IMR-90 (cell line): ENCODE data around the gene NPS. TPM values are rescaled to one million over a fixed set of nuclear protein-coding genes. Genes with fewer than 3 reads are reported as not detected.

Source experiments
- ATAC-seq: fragments of 200-7000 bp; cut with Tn5 transposase; 2 replicates; pipeline ENCODE4 v1.9.1; 2020; ENCODE audit warnings: low read depth, mild to moderate bottlenecking, moderate library complexity
- BruUV-seq: library from RNA; stranded (reverse); fragments of 400-500 nt; replicated peaks from 2 replicates; lab custom pipeline; 2021; lab: Mats Ljungman, UMichigan
- CTCF ChIA-PET: fragments of 300-600 bp; formaldehyde crosslinking; extraction: SDS; loops from one replicate; lab custom pipeline; 2021; ENCODE audit warnings: antibody characterized with exemption; lab: Yijun Ruan, JAX
- POLR2A ChIA-PET: fragments of 300-600 bp; sonication (Branson Sonifier 250); formaldehyde crosslinking; loops from one replicate; lab custom pipeline; 2022; ENCODE audit warnings: antibody characterized with exemption; ENCODE audit not compliant: unreplicated experiment; lab: Charles Lee
- DNase-seq: peaks from one replicate; pipeline ENCODE4 v3.0.0; 2013
- H2AFZ ChIP-seq: replicated peaks from 2 replicates; pipeline ENCODE3; 2013; ENCODE audit warnings: low read length, mild to moderate bottlenecking; ENCODE audit not compliant: poor library complexity
- H2AK5ac ChIP-seq: 2 replicates; pipeline ENCODE4 v1.6.1; 2013; ENCODE audit warnings: low read depth, low read length, inconsistent platforms
- H2AK9ac ChIP-seq: replicated peaks from 2 replicates; pipeline ENCODE3; 2013; ENCODE audit warnings: mild to moderate bottlenecking, low read depth, low read length, moderate library complexity; ENCODE audit not compliant: poor library complexity
- H2BK120ac ChIP-seq: 2 replicates; pipeline ENCODE4 v1.6.1; 2013; ENCODE audit warnings: low read depth, low read length, inconsistent platforms
- H2BK15ac ChIP-seq: 3 replicates; pipeline ENCODE4 v1.6.1; 2013; ENCODE audit warnings: low read depth, low read length, inconsistent platforms
- H2BK20ac ChIP-seq: 2 replicates; pipeline ENCODE4 v1.6.1; 2013; ENCODE audit warnings: low read depth, mild to moderate bottlenecking, inconsistent platforms, low read length, moderate library complexity
- H2BK5ac ChIP-seq: 2 replicates; pipeline ENCODE4 v1.6.1; 2013; ENCODE audit warnings: mild to moderate bottlenecking, low read depth, low read length, inconsistent platforms; ENCODE audit not compliant: poor library complexity, severe bottlenecking
- H3K14ac ChIP-seq: replicated peaks from 2 replicates; pipeline ENCODE4 v1.6.1; 2013; ENCODE audit warnings: low read depth, low read length, inconsistent platforms
- H3K18ac ChIP-seq: 2 replicates; pipeline ENCODE4 v1.6.1; 2013; ENCODE audit warnings: low read depth, low read length, control low read depth
- H3K23ac ChIP-seq: 2 replicates; pipeline ENCODE4 v1.6.1; 2013; ENCODE audit warnings: low read depth, low read length, inconsistent platforms
- H3K27ac ChIP-seq: 2 replicates; pipeline ENCODE4 v1.5.1; 2013; ENCODE audit warnings: mild to moderate bottlenecking, control low read depth, low read length; ENCODE audit not compliant: insufficient read depth
- H3K27me3 ChIP-seq: 2 replicates; pipeline ENCODE4 v1.6.1; 2013; ENCODE audit warnings: low read length; ENCODE audit not compliant: control insufficient read depth, insufficient read depth
- H3K36me3 ChIP-seq: 2 replicates; pipeline ENCODE4 v1.6.1; 2013; ENCODE audit warnings: low read length, mixed read lengths; ENCODE audit not compliant: control insufficient read depth, insufficient read depth
- H3K4ac ChIP-seq: 2 replicates; pipeline ENCODE4 v1.6.1; 2013; ENCODE audit warnings: low read depth, low read length, inconsistent platforms
- H3K4me1 ChIP-seq: 2 replicates; pipeline ENCODE4 v1.6.1; 2013; ENCODE audit warnings: low read length, mixed read lengths; ENCODE audit not compliant: control insufficient read depth, insufficient read depth
- H3K4me2 ChIP-seq: 2 replicates; pipeline ENCODE4 v1.6.1; 2013; ENCODE audit warnings: low read depth, mild to moderate bottlenecking, control low read depth, low read length, moderate library complexity
- H3K4me3 ChIP-seq: 2 replicates; pipeline ENCODE4 v1.5.1; 2013; ENCODE audit warnings: low read depth, mild to moderate bottlenecking, control low read depth, low read length, moderate library complexity; ENCODE audit not compliant: insufficient read depth
- H3K56ac ChIP-seq: 2 replicates; pipeline ENCODE4 v1.6.1; 2013; ENCODE audit warnings: low read length, inconsistent platforms; ENCODE audit not compliant: insufficient read depth; ENCODE audit errors: extremely low read depth
- H3K79me1 ChIP-seq, 2 experiments: 2 replicates each; pipeline ENCODE4 v1.6.1; 2013; ENCODE audit warnings: low read length in 2 of 2, inconsistent platforms in 1 of 2, low read depth in 1 of 2
- H3K9ac ChIP-seq: 2 replicates; pipeline ENCODE4 v1.6.1; 2013; ENCODE audit warnings: low read depth, low read length, control low read depth
- H3K9me1 ChIP-seq: 2 replicates; pipeline ENCODE4 v1.6.1; 2013; ENCODE audit warnings: low read length, inconsistent platforms; ENCODE audit not compliant: insufficient read depth
- H3K9me3 ChIP-seq: 2 replicates; pipeline ENCODE4 v1.6.1; 2013; ENCODE audit warnings: low read length; ENCODE audit not compliant: control insufficient read depth, insufficient read depth
- H4K20me1 ChIP-seq: 2 replicates; pipeline ENCODE4 v1.6.1; 2013; ENCODE audit warnings: low read length, inconsistent platforms; ENCODE audit not compliant: insufficient read depth
- H4K5ac ChIP-seq: 2 replicates; pipeline ENCODE4 v1.6.1; 2013; ENCODE audit warnings: mild to moderate bottlenecking, low read depth, low read length, control low read depth
- H4K8ac ChIP-seq, 2 experiments: 2 replicates each; pipeline ENCODE4 v1.6.1; 2013; ENCODE audit warnings: low read depth in 2 of 2, low read length in 2 of 2, control low read depth in 1 of 2, inconsistent platforms in 1 of 2
- H4K91ac ChIP-seq: 2 replicates; pipeline ENCODE4 v1.6.1; 2013; ENCODE audit warnings: low read depth, low read length, inconsistent platforms; ENCODE audit not compliant: insufficient read depth
- CEBPB ChIP-seq: IDR thresholded peaks from 2 replicates; pipeline ENCODE4 v1.6.1; 2012; ENCODE audit warnings: low read depth, low read length, improper control_type of control experiment
- CHD1 ChIP-seq: IDR thresholded peaks from 2 replicates; pipeline ENCODE4 v1.6.1; 2012; ENCODE audit warnings: low read depth, low read length, improper control_type of control experiment
- FOS ChIP-seq: fragments of 150-350 bp; IDR thresholded peaks from 2 replicates; pipeline ENCODE4 v1.6.1; 2016; ENCODE audit warnings: low read depth, low read length
- MAFK ChIP-seq: IDR thresholded peaks from 2 replicates; pipeline ENCODE4 v1.6.1; 2012; ENCODE audit warnings: low read depth, low read length, improper control_type of control experiment
- MAZ ChIP-seq: IDR thresholded peaks from 2 replicates; pipeline ENCODE4 v1.6.1; 2012; ENCODE audit warnings: low read depth, mild to moderate bottlenecking, low read length, improper control_type of control experiment, moderate library complexity, borderline replicate concordance
- MXI1 ChIP-seq: IDR thresholded peaks from 2 replicates; pipeline ENCODE4 v1.6.1; 2012; ENCODE audit warnings: low read depth, mild to moderate bottlenecking, low read length, moderate library complexity, borderline replicate concordance
- NFE2L2 ChIP-seq: fragments of 150-350 bp; IDR thresholded peaks from 2 replicates; pipeline ENCODE4 v1.6.1; 2016; ENCODE audit warnings: low read depth, mild to moderate bottlenecking, low read length
- POLR2A ChIP-seq: IDR thresholded peaks from 2 replicates; pipeline ENCODE4 v1.6.1; 2012; ENCODE audit warnings: mild to moderate bottlenecking, low read depth, low read length
- RAD21 ChIP-seq: IDR thresholded peaks from 2 replicates; pipeline ENCODE4 v1.6.1; 2012; ENCODE audit warnings: low read length, improper control_type of control experiment
- RCOR1 ChIP-seq: IDR thresholded peaks from 2 replicates; pipeline ENCODE4 v1.6.1; 2012; ENCODE audit warnings: mild to moderate bottlenecking, low read length, improper control_type of control experiment; ENCODE audit not compliant: insufficient replicate concordance
- RFX5 ChIP-seq: IDR thresholded peaks from 2 replicates; pipeline ENCODE4 v1.8.0; 2012; ENCODE audit warnings: low read depth, mild to moderate bottlenecking, low read length, moderate library complexity
- SMC3 ChIP-seq: fragments of 150-350 bp; IDR thresholded peaks from 2 replicates; pipeline ENCODE4 v1.6.1; 2016; ENCODE audit warnings: low read depth, mild to moderate bottlenecking, antibody characterized with exemption, low read length, moderate library complexity
- WGBS, 2 experiments: methylation state at CpG; one replicate each; pipeline versions ENCODE4 v1.1.5 to v1.1.7; 2013; ENCODE audit warnings: missing lambda C conversion rate in 2 of 2; ENCODE audit not compliant: insufficient read length in 1 of 2; ENCODE audit errors: extremely low coverage in 2 of 2; 5-methylcytosine and 5-hydroxymethylcytosine counted together
- dilution Hi-C: fragments of 300-500 bp; cut with HindIII; formaldehyde crosslinking; loops from one replicate; pipeline ENCODE4 v1.14.3; 2018; ENCODE audit warnings: low sequenced_read_pairs; ENCODE audit not compliant: unreplicated experiment
- in situ Hi-C: fragments of 300-500 bp; cut with MboI; formaldehyde crosslinking; loops from 3 replicates; pipeline ENCODE4 v1.14.3; 2019; ENCODE audit warnings: low sequenced_read_pairs, inconsistent platforms, mixed read lengths
- intact Hi-C: fragments of 100-400 bp; cut with micrococcal nuclease; formaldehyde crosslinking; loops from 2 replicates; pipeline ENCODE4 v1.10.0; 2022
- polyA plus RNA-seq, 3 experiments: library from polyadenylated mRNA; depleted of rRNA; stranded (reverse); fragments of >200 nt; gene quantifications; 2 replicates each; pipeline ENCODE4 v1.2.3, GENCODE V29; 2012; ENCODE audit warnings: low replicate concordance in 1 of 3
- total RNA-seq: library from RNA; depleted of rRNA; stranded (reverse); fragments of >200 nt; gene quantifications from 2 replicates; pipeline ENCODE4 v1.2.3, GENCODE V29; 2012
- TF ChIP-seq, protein P1 (sequence below): fragments of 150-350 bp; IDR thresholded peaks from 2 replicates; pipeline ENCODE4 v1.6.1; 2016; ENCODE audit warnings: low read depth, mild to moderate bottlenecking, low read length, moderate library complexity, borderline replicate concordance
- TF ChIP-seq, protein P2 (sequence below): conservative IDR thresholded peaks from 2 replicates; pipeline ENCODE4 v1.5.1; 2012; ENCODE audit warnings: mild to moderate bottlenecking, low read depth, low read length, improper control_type of control experiment
- TF ChIP-seq, protein P3 (sequence below): fragments of 150-350 bp; IDR thresholded peaks from 2 replicates; pipeline ENCODE4 v1.6.1; 2017; ENCODE audit warnings: mild to moderate bottlenecking, antibody characterized with exemption, low read length, low read depth

The NPS gene
- total and polyA plus RNA-seq, 2 of the 4 experiments (the other 2 are of a cell fraction), result not detected

DNA sequence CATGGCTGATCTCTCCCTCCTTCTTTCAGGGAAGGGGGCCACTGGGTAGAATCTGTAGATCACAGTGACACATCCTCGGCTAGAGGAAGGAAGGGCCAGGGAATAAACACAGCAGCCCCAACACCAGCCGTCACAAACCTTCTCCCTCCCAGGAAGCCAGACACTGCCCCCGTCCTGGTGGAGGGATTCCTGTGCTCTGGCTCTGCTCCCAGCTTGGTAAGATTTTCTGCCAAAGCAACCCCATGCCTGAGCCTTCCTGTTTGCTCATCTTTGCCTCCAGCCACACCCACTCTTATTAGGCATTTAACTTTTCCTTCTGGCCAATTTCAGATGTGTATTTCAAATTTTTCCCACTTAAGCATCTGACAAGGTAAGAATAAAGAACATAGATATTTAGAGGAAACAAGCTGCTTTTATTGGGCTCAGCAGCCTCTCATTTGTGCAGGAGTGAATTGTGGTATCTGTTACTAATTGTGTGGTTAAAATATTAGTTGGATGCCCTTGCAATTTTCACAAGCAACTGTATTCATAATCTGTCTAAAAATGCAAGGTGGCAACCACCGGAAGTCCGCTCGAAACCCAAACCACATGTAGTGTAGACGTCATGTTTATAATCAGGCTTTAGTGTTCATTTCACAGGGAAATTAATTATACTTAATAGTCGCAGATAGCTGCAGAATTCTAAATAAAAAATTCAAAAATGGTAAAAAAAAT, 13.2 kb upstream of the NPS start:
- no peak for ATAC-seq
- 0% methylated on average over 1 of the region's 8 CpGs; no CpG with 5 or more reads in 1 of the 2 experiments for WGBS, 2 experiments

More for the DNA sequence above, 13.2 kb upstream of the NPS start:
- H4K8ac ChIP-seq, result no peak overlapping the region
- ChIA-PET CTCF (no interaction called here), POLR2A (no interaction called here)
- no peak for DNase-seq
- no peak overlapping the region for H2AFZ ChIP-seq
- no peaks in the 10 kb centered on the region for H3K27me3 ChIP-seq
- no peaks in the 10 kb centered on the region for H3K79me1 ChIP-seq
- no peak overlapping the region for H2BK120ac ChIP-seq
- no peak overlapping the region for H3K56ac ChIP-seq
- no peak overlapping the region for H2BK15ac ChIP-seq
- H3K14ac ChIP-seq, result no peak overlapping the region
- H3K9me3 ChIP-seq, result peaks cover 15% of the 10 kb centered on the region
- no peak overlapping the region for H3K18ac ChIP-seq
- no peak overlapping the region for H2AK5ac ChIP-seq
- no peak overlapping the region for H4K5ac ChIP-seq
- no peak overlapping the region for H2BK20ac ChIP-seq
- no peak overlapping the region for H3K4me2 ChIP-seq
- intact Hi-C loops (no loop called here), dilution Hi-C loops (no loop called here), in situ Hi-C loops (no loop called here)
- no peak overlapping the region for H3K4ac ChIP-seq
- H3K9ac ChIP-seq, result no peak overlapping the region
- no peaks in the 10 kb centered on the region for H3K4me1 ChIP-seq
- H3K4me3 ChIP-seq, result no peak overlapping the region
- no peak overlapping the region for H4K91ac ChIP-seq
- TF ChIP-seq MXI1, result no peak
- no peak for TF ChIP-seq CEBPB
- no peak for TF ChIP-seq NFE2L2
- TF ChIP-seq, protein P1, sequence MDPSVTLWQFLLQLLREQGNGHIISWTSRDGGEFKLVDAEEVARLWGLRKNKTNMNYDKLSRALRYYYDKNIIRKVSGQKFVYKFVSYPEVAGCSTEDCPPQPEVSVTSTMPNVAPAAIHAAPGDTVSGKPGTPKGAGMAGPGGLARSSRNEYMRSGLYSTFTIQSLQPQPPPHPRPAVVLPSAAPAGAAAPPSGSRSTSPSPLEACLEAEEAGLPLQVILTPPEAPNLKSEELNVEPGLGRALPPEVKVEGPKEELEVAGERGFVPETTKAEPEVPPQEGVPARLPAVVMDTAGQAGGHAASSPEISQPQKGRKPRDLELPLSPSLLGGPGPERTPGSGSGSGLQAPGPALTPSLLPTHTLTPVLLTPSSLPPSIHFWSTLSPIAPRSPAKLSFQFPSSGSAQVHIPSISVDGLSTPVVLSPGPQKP, result no peak
- no peak for TF ChIP-seq RAD21
- TF ChIP-seq, protein P2, sequence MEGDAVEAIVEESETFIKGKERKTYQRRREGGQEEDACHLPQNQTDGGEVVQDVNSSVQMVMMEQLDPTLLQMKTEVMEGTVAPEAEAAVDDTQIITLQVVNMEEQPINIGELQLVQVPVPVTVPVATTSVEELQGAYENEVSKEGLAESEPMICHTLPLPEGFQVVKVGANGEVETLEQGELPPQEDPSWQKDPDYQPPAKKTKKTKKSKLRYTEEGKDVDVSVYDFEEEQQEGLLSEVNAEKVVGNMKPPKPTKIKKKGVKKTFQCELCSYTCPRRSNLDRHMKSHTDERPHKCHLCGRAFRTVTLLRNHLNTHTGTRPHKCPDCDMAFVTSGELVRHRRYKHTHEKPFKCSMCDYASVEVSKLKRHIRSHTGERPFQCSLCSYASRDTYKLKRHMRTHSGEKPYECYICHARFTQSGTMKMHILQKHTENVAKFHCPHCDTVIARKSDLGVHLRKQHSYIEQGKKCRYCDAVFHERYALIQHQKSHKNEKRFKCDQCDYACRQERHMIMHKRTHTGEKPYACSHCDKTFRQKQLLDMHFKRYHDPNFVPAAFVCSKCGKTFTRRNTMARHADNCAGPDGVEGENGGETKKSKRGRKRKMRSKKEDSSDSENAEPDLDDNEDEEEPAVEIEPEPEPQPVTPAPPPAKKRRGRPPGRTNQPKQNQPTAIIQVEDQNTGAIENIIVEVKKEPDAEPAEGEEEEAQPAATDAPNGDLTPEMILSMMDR, result no peak
- TF ChIP-seq RFX5, result no peak
- TF ChIP-seq FOS, result no peak
- no peak for TF ChIP-seq SMC3
- no peak for TF ChIP-seq RCOR1
- TF ChIP-seq, protein P3, sequence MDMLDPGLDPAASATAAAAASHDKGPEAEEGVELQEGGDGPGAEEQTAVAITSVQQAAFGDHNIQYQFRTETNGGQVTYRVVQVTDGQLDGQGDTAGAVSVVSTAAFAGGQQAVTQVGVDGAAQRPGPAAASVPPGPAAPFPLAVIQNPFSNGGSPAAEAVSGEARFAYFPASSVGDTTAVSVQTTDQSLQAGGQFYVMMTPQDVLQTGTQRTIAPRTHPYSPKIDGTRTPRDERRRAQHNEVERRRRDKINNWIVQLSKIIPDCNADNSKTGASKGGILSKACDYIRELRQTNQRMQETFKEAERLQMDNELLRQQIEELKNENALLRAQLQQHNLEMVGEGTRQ, result no peak
- TF ChIP-seq MAZ, result no peak
- TF ChIP-seq MAFK, result no peak
- no peak for TF ChIP-seq POLR2A
- TF ChIP-seq CHD1, result no peak
- H2BK5ac ChIP-seq, result no peak overlapping the region
- H4K20me1 ChIP-seq, result no peaks in the 10 kb centered on the region
- no peaks in the 10 kb centered on the region for H3K36me3 ChIP-seq
- H2AK9ac ChIP-seq, result no peak overlapping the region
- no TSS peak for BruUV-seq
- H3K27ac ChIP-seq, result no peak overlapping the region
- H3K9me1 ChIP-seq, result no peaks in the 10 kb centered on the region
- no peak overlapping the region for H3K23ac ChIP-seq
